ENCODE results near the gene PON3. TPM values are rescaled to one million over a fixed set of nuclear protein-coding genes. Genes with fewer than 3 reads are reported as not detected.

PON3 gene
- total RNA-seq, 1 donor from 2014 or later, result 36.4 TPM

DNA sequence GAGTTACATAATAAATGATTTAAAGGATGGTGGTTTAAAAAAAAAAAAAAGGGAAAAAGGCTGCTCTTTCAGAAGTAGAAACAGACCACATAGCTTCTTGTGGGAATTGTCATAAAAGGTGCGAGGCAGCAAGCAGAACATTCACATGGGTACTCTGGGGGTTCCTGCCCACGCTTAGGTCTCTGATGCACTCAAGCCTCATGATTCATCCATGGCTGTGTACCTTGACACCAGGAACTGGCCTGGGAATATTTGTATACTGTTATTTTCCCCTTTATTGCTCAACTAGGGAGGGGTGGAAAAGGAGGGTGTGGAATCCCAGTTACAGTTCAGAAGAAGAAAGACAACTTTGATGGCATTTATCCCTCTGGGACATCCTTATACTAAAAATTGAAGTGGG lies 34.7 kb upstream of the PON3 start:
- DNase-seq, result no peak
- no peak for ATAC-seq
- H3K27me3 ChIP-seq, result no peaks in the 10 kb centered on the region
- intact Hi-C loops (cut with DNase I), result no loop called here
- no peaks in the 10 kb centered on the region for H3K9me3 ChIP-seq
- TF ChIP-seq, protein P1, sequence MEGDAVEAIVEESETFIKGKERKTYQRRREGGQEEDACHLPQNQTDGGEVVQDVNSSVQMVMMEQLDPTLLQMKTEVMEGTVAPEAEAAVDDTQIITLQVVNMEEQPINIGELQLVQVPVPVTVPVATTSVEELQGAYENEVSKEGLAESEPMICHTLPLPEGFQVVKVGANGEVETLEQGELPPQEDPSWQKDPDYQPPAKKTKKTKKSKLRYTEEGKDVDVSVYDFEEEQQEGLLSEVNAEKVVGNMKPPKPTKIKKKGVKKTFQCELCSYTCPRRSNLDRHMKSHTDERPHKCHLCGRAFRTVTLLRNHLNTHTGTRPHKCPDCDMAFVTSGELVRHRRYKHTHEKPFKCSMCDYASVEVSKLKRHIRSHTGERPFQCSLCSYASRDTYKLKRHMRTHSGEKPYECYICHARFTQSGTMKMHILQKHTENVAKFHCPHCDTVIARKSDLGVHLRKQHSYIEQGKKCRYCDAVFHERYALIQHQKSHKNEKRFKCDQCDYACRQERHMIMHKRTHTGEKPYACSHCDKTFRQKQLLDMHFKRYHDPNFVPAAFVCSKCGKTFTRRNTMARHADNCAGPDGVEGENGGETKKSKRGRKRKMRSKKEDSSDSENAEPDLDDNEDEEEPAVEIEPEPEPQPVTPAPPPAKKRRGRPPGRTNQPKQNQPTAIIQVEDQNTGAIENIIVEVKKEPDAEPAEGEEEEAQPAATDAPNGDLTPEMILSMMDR (IDR thresholded peaks at IDR 0.05), result no peak
- no peaks in the 10 kb centered on the region for H3K36me3 ChIP-seq
- no peak overlapping the region for H3K27ac ChIP-seq
- H3K4me1 ChIP-seq, result peaks cover 15% of the 10 kb centered on the region
- no peak overlapping the region for H3K4me3 ChIP-seq

DNA sequence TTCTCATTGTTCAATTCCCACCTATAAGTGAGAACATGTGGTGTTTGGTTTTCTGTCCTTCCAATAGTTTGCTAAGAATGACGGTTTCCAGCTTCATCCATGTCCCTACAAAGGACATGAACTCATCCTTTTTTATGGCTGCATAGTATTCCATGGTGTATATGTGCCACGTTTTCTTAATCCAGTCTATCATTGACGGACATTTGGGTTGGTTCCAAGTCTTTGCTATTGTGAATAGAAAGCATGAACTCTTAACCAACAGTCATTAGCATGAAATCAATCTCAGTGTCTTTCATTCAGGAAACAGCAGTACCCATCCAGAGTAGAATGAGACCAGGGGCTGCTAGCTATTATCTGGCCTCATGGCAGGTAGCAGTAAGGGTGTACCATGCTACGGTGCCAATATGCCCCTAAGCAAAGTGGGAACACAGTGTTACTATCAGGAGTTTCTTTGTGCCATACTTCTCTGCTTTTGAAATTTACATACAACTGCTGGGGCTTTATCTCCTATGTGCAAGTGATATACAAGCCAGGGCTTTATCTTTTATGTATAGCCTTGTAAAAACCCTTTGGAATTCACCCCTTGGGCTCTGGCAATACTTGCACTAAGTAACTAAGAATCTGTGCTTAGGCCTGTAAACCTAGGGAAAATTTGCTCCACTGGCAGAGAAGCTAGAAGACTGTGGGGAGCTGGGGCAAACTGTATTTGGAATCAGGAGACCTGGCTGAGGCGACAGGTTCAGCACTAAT lies 33.2 kb upstream of the PON3 start:
- DNase-seq, result no peak
- no peak overlapping the region for H3K4me3 ChIP-seq
- no peak for ATAC-seq
- peaks cover 15% of the 10 kb centered on the region for H3K4me1 ChIP-seq
- TF ChIP-seq, protein P1 (IDR thresholded peaks at IDR 0.05), result no peak
- no peaks in the 10 kb centered on the region for H3K9me3 ChIP-seq
- H3K36me3 ChIP-seq, result no peaks in the 10 kb centered on the region
- no peaks in the 10 kb centered on the region for H3K27me3 ChIP-seq
- intact Hi-C loops (cut with DNase I), result no loop called here
- H3K27ac ChIP-seq, result no peak overlapping the region

DNA sequence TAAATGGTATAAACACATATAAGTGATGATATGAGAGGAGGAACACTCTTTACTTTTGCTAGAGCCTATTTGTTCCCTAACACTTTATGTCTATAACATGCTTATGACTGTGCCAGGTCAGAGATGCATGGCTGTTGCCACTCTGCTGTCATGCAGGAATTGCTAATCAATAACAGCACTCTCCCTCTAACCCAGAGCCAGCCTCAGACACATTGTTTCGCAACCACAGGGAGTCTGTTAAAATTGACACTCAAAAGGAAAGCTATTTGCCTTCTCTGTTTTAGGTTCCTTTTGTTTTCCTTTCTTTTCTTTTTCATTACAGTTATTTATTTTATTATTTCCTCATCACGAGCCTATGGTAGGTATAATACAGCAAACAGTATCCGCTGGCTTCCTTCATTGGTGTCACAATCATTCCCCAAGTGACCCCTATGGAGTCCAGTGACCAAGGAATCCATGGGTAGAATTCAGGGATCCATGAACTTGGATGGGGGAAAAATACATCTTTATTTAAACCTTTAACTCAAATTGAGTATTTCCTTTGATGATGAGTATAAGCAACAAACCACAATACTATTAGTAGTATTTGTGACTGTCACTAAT lies 31.8 kb upstream of the PON3 start:
- H3K36me3 ChIP-seq, result no peaks in the 10 kb centered on the region
- no peak overlapping the region for H3K4me3 ChIP-seq

DNA sequence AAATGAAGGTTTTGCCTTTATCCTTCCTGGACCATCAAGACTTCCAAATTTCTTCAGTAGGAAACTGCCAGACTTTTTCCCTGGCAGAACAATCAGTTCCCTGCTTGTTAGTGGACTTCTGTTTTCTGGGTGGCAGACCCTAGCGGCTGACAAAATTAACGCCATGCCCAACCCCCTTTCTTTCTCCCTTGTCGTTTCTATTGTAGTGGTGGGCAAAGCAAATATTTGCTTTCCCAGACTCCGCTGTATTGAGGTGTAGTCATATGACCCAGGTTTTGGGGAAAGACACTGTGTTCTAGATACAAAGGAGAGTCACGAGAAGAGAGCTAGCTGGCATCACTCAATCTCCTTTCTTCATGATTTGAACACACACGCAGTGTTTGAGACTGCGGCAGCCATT lies 31.0 kb upstream of the PON3 start:
- Histone ChIP-seq H3K4me1 (peaks cover 9% of the 10 kb centered on the region), H3K4me3 (no peak overlapping the region), H3K27ac (no peak overlapping the region), H3K36me3 (no peaks in the 10 kb centered on the region), H3K27me3 (no peaks in the 10 kb centered on the region), H3K9me3 (no peaks in the 10 kb centered on the region)
- TF ChIP-seq, protein P1 (IDR thresholded peaks at IDR 0.05), result no peak
- intact Hi-C loops (cut with DNase I), result no loop called here
- DNase-seq (no peak), ATAC-seq (no peak)

More for the DNA sequence above, 31.8 kb upstream of the PON3 start:
- DNase-seq (no peak), ATAC-seq (no peak)
- no peaks in the 10 kb centered on the region for H3K27me3 ChIP-seq
- H3K9me3 ChIP-seq, result no peaks in the 10 kb centered on the region
- H3K4me1 ChIP-seq, result peaks cover 9% of the 10 kb centered on the region
- TF ChIP-seq, protein P1 (IDR thresholded peaks at IDR 0.05), result no peak
- intact Hi-C loops (cut with DNase I), result no loop called here
- H3K27ac ChIP-seq, result no peak overlapping the region

DNA sequence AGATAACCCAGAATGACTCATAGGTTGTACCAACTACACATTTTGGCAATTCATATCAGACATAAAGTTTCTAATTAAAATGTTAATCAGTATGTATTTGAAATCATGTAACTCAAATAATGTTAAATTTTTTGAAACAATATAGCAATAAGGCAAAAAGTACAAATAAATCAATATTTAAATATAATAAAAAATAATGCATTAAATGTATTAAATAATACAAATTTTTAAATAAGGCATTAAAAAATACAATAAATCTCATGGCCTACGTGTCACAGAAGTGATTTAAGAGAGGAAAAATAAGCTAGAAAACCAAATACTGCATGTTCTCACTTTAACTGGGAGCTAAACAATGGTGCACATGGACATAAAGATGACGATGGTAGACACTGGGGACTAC lies 29.5 kb upstream of the PON3 start:
- H3K27ac ChIP-seq, result no peak overlapping the region
- no peaks in the 10 kb centered on the region for H3K27me3 ChIP-seq
- no peaks in the 10 kb centered on the region for H3K9me3 ChIP-seq
- no peaks in the 10 kb centered on the region for H3K36me3 ChIP-seq
- TF ChIP-seq, protein P1 (IDR thresholded peaks at IDR 0.05), result no peak
- ATAC-seq, result no peak
- intact Hi-C loops (cut with DNase I), result no loop called here
- no peak for DNase-seq
- H3K4me3 ChIP-seq, result no peak overlapping the region
- H3K4me1 ChIP-seq, result peaks cover under 1% of the 10 kb centered on the region
